ENCODE measurements around the gene PERM1. TPM values are rescaled to one million over a fixed set of nuclear protein-coding genes. Genes with fewer than 3 reads are reported as not detected.

PERM1 gene
- total and polyA plus RNA-seq, 2 donors (not counting 1 experiment from before 2014, with no cell fraction given) = not detected

DNA sequence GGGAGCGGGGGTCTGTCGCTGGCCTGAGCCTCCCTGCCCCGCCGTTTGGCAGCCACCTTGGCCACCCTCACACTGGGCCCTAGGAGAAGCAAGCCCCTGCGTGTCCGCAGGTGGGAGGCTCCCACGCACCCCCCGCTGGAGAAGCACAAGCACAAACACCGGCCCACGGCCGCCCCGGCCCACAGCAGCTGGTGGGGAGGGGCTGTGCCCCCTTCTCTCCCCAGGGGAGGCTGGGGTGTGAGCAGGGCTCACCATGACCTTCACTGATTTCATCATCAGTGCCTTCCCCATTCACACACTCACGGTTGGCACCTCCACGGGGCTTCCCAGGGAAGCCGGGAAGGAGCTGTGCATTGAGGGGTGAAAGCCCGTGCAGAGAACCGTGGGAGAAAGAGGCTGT, 45.9 kb upstream of the PERM1 start:
- TF ChIP-seq, protein P1, sequence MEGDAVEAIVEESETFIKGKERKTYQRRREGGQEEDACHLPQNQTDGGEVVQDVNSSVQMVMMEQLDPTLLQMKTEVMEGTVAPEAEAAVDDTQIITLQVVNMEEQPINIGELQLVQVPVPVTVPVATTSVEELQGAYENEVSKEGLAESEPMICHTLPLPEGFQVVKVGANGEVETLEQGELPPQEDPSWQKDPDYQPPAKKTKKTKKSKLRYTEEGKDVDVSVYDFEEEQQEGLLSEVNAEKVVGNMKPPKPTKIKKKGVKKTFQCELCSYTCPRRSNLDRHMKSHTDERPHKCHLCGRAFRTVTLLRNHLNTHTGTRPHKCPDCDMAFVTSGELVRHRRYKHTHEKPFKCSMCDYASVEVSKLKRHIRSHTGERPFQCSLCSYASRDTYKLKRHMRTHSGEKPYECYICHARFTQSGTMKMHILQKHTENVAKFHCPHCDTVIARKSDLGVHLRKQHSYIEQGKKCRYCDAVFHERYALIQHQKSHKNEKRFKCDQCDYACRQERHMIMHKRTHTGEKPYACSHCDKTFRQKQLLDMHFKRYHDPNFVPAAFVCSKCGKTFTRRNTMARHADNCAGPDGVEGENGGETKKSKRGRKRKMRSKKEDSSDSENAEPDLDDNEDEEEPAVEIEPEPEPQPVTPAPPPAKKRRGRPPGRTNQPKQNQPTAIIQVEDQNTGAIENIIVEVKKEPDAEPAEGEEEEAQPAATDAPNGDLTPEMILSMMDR (IDR thresholded peaks at IDR 0.05) = no peak
- TF ChIP-seq EZH2 (IDR thresholded peaks at IDR 0.05; ENCODE audit: borderline replicate concordance, insufficient read depth, low read depth, low read length, poor library complexity, severe bottlenecking) = no peak
- H2AFZ ChIP-seq (ENCODE audit: insufficient read depth, low read depth, low read length, poor library complexity, severe bottlenecking) = no peak overlapping the region
- ATAC-seq (ENCODE audit: low read depth) (no peak), DNase-seq (no peak)
- Mint-ChIP-seq H3K4me1 (peaks cover 12% of the 10 kb centered on the region), H3K9me3 (ENCODE audit: insufficient read depth) (no peaks in the 10 kb centered on the region), H3K27ac (no peak overlapping the region), H3K27me3 (no peaks in the 10 kb centered on the region), H3K4me3 (no peak overlapping the region)
- H3K27ac ChIP-seq (ENCODE audit: low read length in 2 of 2) = no peak overlapping the region
- H3K9me3 ChIP-seq (ENCODE audit: control extremely low read depth in 1 of 3, control insufficient read depth in 2 of 3, insufficient read depth in 1 of 3, low read length in 2 of 3) = no peaks in the 10 kb centered on the region
- no peak overlapping the region for H3K4me2 ChIP-seq (replicated peaks; ENCODE audit: low read depth, low read length, poor library complexity, severe bottlenecking)
- ChIA-PET CTCF (no interaction called here), POLR2A (interaction anchor here (1.6 kb wide), 1 partner anchor 36 kb away, joined by 3 read pairs; no protein-coding TSS in a partner anchor)
- H4K20me1 ChIP-seq (ENCODE audit: control insufficient read depth, insufficient read depth, low read length, poor library complexity, severe bottlenecking) = no peaks in the 10 kb centered on the region
- intact Hi-C loops (cut with micrococcal nuclease) = no loop called here
- peaks cover 0 to 18% (median 2%) of the 10 kb centered on the region in 4 experiments for H3K27me3 ChIP-seq (replicated peaks in 1 of 4; ENCODE audit: control extremely low read depth in 1 of 4, control insufficient read depth in 3 of 4, insufficient read depth in 4 of 4, low read length in 3 of 4)
- peaks cover 0 to 2% of the 10 kb centered on the region in 2 experiments for H3K36me3 ChIP-seq (replicated peaks in 1 of 2; ENCODE audit: control extremely low read depth in 1 of 2, control insufficient read depth in 1 of 2, extremely low read depth in 1 of 2, insufficient read depth in 2 of 2, low read length in 1 of 2)
- 87% methylated on average over 12 of the region's 17 CpGs for WGBS (ENCODE audit: insufficient coverage)
- H3K4me3 ChIP-seq (ENCODE audit: control extremely low read depth in 1 of 5, extremely low read depth in 1 of 5, insufficient read depth in 1 of 5, low read depth in 2 of 5, low read length in 4 of 5) = no peak overlapping the region
- H3K4me1 ChIP-seq (ENCODE audit: control insufficient read depth in 2 of 2, insufficient read depth in 2 of 2, low read length in 2 of 2) = peaks cover 20 to 21% of the 10 kb centered on the region in 2 donors
- no peaks in the 10 kb centered on the region for H3K79me2 ChIP-seq (ENCODE audit: control insufficient read depth, insufficient read depth, low read length)
- H3K9ac ChIP-seq (ENCODE audit: low read length) = no peak overlapping the region

DNA sequence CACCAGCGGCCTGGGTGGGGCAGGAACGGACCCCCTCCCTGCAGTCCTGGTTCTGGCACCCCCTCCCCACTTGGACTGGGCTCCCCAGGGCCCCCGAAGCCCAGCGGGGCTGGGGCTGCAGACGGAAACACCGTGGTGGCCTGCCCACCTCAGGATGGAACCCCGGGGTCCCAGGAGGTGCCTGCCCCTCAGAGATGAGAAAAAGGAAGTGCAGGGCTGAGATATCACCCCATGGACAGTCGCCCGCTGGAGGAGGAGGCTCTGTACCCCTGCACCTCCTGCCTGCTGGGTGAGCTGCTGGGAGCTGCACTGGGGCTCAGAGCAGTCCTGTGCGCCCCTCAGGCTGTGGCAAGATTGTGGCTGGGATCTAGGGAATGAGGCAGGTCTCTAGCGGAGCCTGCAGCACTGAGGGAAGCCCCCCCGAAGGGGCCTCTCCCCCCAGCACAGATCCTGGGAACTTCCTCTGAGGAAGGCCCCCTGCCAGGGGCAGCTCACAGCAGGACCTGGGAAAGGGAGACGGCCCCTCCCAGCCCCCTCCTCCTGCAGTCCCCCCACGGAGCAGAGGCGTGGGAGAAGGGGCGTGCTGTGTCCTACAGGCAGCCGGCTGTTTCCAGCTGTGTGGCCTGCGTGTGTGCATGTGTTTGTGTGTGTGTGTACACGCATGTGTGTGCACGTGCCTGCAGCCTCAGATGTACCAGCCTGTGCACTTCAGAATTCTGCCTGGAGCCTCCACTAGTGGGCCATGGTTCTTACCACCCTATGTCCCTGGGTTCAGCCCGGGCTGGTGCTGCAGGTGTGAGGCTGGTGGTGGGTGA, 44.9 kb upstream of the PERM1 start:
- H3K27ac Mint-ChIP-seq = no peak overlapping the region
- no peak for TF ChIP-seq EZH2 (IDR thresholded peaks at IDR 0.05; ENCODE audit: borderline replicate concordance, insufficient read depth, low read depth, low read length, poor library complexity, severe bottlenecking)
- TF ChIP-seq, protein P1 (IDR thresholded peaks at IDR 0.05) = no peak
- H3K27me3 ChIP-seq (replicated peaks in 1 of 4; ENCODE audit: control extremely low read depth in 1 of 4, control insufficient read depth in 3 of 4, insufficient read depth in 4 of 4, low read length in 3 of 4) = peaks cover 0 to 17% (median 4%) of the 10 kb centered on the region in 4 experiments
- H3K4me1 Mint-ChIP-seq = peaks cover 3% of the 10 kb centered on the region
- no peak overlapping the region for H3K9ac ChIP-seq (ENCODE audit: low read length)
- H3K4me3 Mint-ChIP-seq = no peak overlapping the region
- H3K36me3 ChIP-seq (replicated peaks in 1 of 2; ENCODE audit: control extremely low read depth in 1 of 2, control insufficient read depth in 1 of 2, extremely low read depth in 1 of 2, insufficient read depth in 2 of 2, low read length in 1 of 2) = peaks cover 0 to 2% of the 10 kb centered on the region in 2 experiments
- POLR2A ChIA-PET = interaction anchor here (1.6 kb wide), 1 partner anchor 37 kb away, joined by 3 read pairs; no protein-coding TSS in a partner anchor
- CTCF ChIA-PET = interaction anchor here (1.3 kb wide), 1 partner anchor 13 kb away, joined by 3 read pairs; no protein-coding TSS in a partner anchor
- H3K27me3 Mint-ChIP-seq = no peaks in the 10 kb centered on the region
- no peaks in the 10 kb centered on the region for H4K20me1 ChIP-seq (ENCODE audit: control insufficient read depth, insufficient read depth, low read length, poor library complexity, severe bottlenecking)
- no peak overlapping the region for H3K4me3 ChIP-seq (ENCODE audit: control extremely low read depth in 1 of 5, extremely low read depth in 1 of 5, insufficient read depth in 1 of 5, low read depth in 2 of 5, low read length in 4 of 5)
- H3K9me3 ChIP-seq (ENCODE audit: control extremely low read depth in 1 of 3, control insufficient read depth in 2 of 3, insufficient read depth in 1 of 3, low read length in 2 of 3) = no peaks in the 10 kb centered on the region
- no peaks in the 10 kb centered on the region for H3K9me3 Mint-ChIP-seq (ENCODE audit: insufficient read depth)
- no peak overlapping the region for H3K4me2 ChIP-seq (replicated peaks; ENCODE audit: low read depth, low read length, poor library complexity, severe bottlenecking)
- H3K27ac ChIP-seq (ENCODE audit: low read length in 2 of 2) = no peak overlapping the region
- 49% methylated on average over 18 of the region's 21 CpGs for WGBS (ENCODE audit: insufficient coverage)
- peaks cover 11 to 14% of the 10 kb centered on the region in 2 donors for H3K4me1 ChIP-seq (ENCODE audit: control insufficient read depth in 2 of 2, insufficient read depth in 2 of 2, low read length in 2 of 2)
- H2AFZ ChIP-seq (ENCODE audit: insufficient read depth, low read depth, low read length, poor library complexity, severe bottlenecking) = no peak overlapping the region
- intact Hi-C loops (cut with micrococcal nuclease) = no loop called here
- H3K79me2 ChIP-seq (ENCODE audit: control insufficient read depth, insufficient read depth, low read length) = no peaks in the 10 kb centered on the region
- DNase-seq = no peak
- ATAC-seq (ENCODE audit: low read depth) = no peak
